ENCODE measurements around the gene STXBP2.

STXBP2 gene

GRCh38 chr19:7636317-7636690 is 606 bp upstream of the STXBP2 start:
- no peak overlapping the region for H3K4me3 ChIP-seq (ENCODE audit: low read depth, low read length)
- no peak for TF ChIP-seq CTCF (IDR thresholded peaks at IDR 0.05; ENCODE audit: low read depth, low read length)

GRCh38 chr19:7637374-7638256 is 705 bp downstream of the STXBP2 start:
- TF ChIP-seq CTCF (IDR thresholded peaks at IDR 0.05; ENCODE audit: low read depth, low read length), result no peak
- peak overlapping the region; percentile 6; the same call in 1 of the 2 replicates for H3K4me3 ChIP-seq (ENCODE audit: low read depth, low read length)

GRCh38 chr19:7638802-7639465 is 2.0 kb downstream of the STXBP2 start:
- no peak for TF ChIP-seq CTCF (IDR thresholded peaks at IDR 0.05; ENCODE audit: low read depth, low read length)
- no peak overlapping the region for H3K4me3 ChIP-seq (ENCODE audit: low read depth, low read length)

GRCh38 chr19:7639863-7640348 is 3.0 kb downstream of the STXBP2 start:
- no peak overlapping the region for H3K4me3 ChIP-seq (ENCODE audit: low read depth, low read length)
- no peak for TF ChIP-seq CTCF (IDR thresholded peaks at IDR 0.05; ENCODE audit: low read depth, low read length)

- no peak overlapping the region for H3K4me3 ChIP-seq (ENCODE audit: low read depth, low read length)
- TF ChIP-seq CTCF (IDR thresholded peaks at IDR 0.05; ENCODE audit: low read depth, low read length), result no peak
Observed at GRCh38 chr19:7640803-7641202, 3.9 kb downstream of the STXBP2 start.

- no peak for TF ChIP-seq CTCF (IDR thresholded peaks at IDR 0.05; ENCODE audit: low read depth, low read length)
- H3K4me3 ChIP-seq (ENCODE audit: low read depth, low read length), result no peak overlapping the region
Observed at GRCh38 chr19:7641290-7642276, 4.7 kb downstream of the STXBP2 start.

Measured in WI38 (cell line).